ENCODE results near the gene FRA10AC1. TPM values are rescaled to one million over a fixed set of nuclear protein-coding genes. Genes with fewer than 3 reads are reported as not detected.
"Not testable (repeated sequence)": the region's sequence is repeated elsewhere in the genome, so short reads cannot be mapped to it uniquely, and the experiment has no call there.

Gene FRA10AC1
- total and polyA plus RNA-seq, 12 donors: 7.7 to 24.5 (median 15.5) TPM

DNA sequence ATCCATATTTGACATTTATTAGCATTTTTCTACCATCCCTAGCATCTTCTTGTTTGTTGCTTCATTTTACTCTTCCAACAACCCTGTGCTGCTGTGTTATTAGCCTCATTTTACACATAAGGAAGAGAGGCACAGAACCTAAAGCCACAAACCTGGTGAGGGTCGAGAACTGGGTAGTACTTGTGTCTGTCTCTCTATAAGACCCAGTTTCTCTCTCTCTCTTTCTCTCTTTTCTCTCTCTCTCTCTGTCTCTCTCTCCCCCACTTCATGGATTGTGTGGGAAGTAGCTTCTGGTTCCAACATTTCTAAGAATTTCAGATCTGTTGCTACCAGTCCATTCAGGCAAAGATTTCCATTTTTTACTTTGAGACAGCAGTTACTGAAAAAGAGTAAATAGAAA lies 1.4 kb upstream of the FRA10AC1 start:
- ATAC-seq (no peak), DNase-seq (no peak)
- peaks cover 0 to 8% (median 0%) of the 10 kb centered on the region in 7 donors for H3K27me3 ChIP-seq
- H3K4me3 ChIP-seq: peak overlapping the region in 2 of 10 donors; percentile 78 to 93
- peaks cover 0 to 27% (median 15%) of the 10 kb centered on the region in 9 donors for H3K4me1 ChIP-seq
- TF ChIP-seq, protein P1, sequence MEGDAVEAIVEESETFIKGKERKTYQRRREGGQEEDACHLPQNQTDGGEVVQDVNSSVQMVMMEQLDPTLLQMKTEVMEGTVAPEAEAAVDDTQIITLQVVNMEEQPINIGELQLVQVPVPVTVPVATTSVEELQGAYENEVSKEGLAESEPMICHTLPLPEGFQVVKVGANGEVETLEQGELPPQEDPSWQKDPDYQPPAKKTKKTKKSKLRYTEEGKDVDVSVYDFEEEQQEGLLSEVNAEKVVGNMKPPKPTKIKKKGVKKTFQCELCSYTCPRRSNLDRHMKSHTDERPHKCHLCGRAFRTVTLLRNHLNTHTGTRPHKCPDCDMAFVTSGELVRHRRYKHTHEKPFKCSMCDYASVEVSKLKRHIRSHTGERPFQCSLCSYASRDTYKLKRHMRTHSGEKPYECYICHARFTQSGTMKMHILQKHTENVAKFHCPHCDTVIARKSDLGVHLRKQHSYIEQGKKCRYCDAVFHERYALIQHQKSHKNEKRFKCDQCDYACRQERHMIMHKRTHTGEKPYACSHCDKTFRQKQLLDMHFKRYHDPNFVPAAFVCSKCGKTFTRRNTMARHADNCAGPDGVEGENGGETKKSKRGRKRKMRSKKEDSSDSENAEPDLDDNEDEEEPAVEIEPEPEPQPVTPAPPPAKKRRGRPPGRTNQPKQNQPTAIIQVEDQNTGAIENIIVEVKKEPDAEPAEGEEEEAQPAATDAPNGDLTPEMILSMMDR (IDR thresholded peaks at IDR 0.05): no peak
- intact Hi-C loops (cut with DNase I): loop anchor here in 5 of 10 donors (5.0 to 10.0 kb wide), 2 partner anchors 111 to 113 kb away; no protein-coding TSS in a partner anchor
- 81 to 82% methylated on average over 1 of the region's 1 CpG for WGBS, 2 donors
- H3K36me3 ChIP-seq: peaks cover 0 to 13% (median 8%) of the 10 kb centered on the region in 9 donors
- H3K27ac ChIP-seq: no peak overlapping the region
- H3K9me3 ChIP-seq: no peaks in the 10 kb centered on the region

DNA sequence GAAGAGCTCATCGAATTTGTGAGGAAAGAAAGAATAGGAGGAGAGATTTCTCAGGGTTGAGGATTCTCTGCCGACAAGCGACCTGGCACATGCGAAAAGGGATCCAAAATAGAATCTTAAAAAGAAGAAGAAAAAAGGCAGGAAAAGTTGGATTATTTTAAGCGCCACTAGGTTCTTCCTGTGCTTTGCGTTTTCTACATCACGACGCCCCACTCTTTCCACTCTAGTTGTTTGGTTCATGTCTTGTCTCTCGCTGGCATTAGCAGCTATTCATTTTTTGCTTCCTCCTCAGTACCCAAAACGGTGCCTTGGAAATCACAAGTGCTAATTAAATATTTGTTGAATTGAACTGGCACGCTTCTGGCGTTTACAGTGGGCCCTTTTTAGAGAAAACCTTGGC lies 674 bp upstream of the FRA10AC1 start:
- H3K27me3 ChIP-seq: peaks cover 0 to 5% (median 0%) of the 10 kb centered on the region in 7 donors
- peak in 4 of 8 donors; percentile 10 to 55 (median 30) for ATAC-seq
- no peaks in the 10 kb centered on the region for H3K9me3 ChIP-seq
- WGBS, 2 donors: 3 to 5% methylated on average over 12 of the region's 12 CpGs
- peak overlapping the region; percentile 42 to 95 (median 85) for H3K27ac ChIP-seq
- TF ChIP-seq, protein P1 (IDR thresholded peaks at IDR 0.05): no peak
- peaks cover 0 to 27% (median 15%) of the 10 kb centered on the region in 9 donors for H3K4me1 ChIP-seq
- peak in 1 of 2 donors; percentile 4 for DNase-seq
- intact Hi-C loops (cut with DNase I): loop anchor here in 5 of 10 donors (5.0 to 10.0 kb wide), 2 partner anchors 112 to 114 kb away; no protein-coding TSS in a partner anchor
- H3K4me3 ChIP-seq: peak overlapping the region; percentile 49 to 93 (median 70)
- H3K36me3 ChIP-seq: peaks cover 0 to 21% (median 14%) of the 10 kb centered on the region in 9 donors

DNA sequence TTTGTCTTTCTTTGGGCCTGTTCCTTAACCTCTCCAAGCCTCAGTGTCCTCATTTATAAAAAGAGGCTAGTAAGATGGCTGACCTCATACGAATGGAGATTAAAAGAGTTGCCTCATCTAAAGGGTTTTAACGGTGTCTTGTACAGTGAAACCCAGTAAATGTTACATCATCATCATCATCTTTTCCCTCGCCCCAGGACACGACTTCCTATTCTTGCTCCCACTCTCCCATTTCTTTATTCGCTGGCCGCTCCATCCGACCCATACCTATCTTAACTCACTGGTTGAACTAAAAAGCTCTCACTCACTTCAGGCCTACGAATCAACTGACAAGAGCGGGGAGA lies 554 bp downstream of the FRA10AC1 start:
- Histone ChIP-seq H3K27ac (peak overlapping the region; percentile 42 to 95 (median 85)), H3K9me3 (no peaks in the 10 kb centered on the region), H3K36me3 (peaks cover 0 to 33% (median 20%) of the 10 kb centered on the region in 9 donors), H3K4me1 (peaks cover 0 to 27% (median 15%) of the 10 kb centered on the region in 9 donors), H3K4me3 (peak overlapping the region; percentile 49 to 93 (median 70)), H3K27me3 (no peaks in the 10 kb centered on the region)
- intact Hi-C loops (cut with DNase I): loop anchor here in 5 of 10 donors (5.0 to 10.0 kb wide), 2 partner anchors 113 to 115 kb away; no protein-coding TSS in a partner anchor
- ATAC-seq: peak; percentile 7 to 41 (median 26)
- DNase-seq: no peak
- TF ChIP-seq, protein P1 (IDR thresholded peaks at IDR 0.05): no peak
- WGBS, 2 donors: 1% methylated on average over 9 of the region's 9 CpGs

DNA sequence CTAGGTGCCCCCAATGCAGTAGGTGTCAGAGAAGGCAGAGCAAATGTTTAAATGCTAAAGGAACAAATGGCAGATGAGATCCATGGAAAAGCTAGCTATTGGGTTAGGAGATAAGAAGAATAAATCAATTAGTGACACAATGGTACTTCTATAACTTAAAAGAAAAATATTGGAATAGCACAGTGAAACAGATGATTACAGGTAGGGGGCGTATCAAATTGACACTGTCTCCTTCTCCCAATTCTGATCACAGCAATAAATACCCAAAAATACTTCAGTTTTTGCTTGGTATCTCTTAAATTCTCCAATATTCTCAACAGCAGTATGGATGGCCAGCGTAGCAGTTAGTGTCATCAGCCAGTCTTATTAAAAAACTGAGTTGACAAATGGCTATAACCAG lies 5.2 kb downstream of the FRA10AC1 start:
- peaks cover 0 to 16% (median 13%) of the 10 kb centered on the region in 9 donors for H3K4me1 ChIP-seq
- ATAC-seq: no peak
- intact Hi-C loops (cut with DNase I): loop anchor here in 1 of 10 donors (10.0 kb wide), 1 partner anchor 342 kb away; no protein-coding TSS in a partner anchor
- H3K27me3 ChIP-seq: no peaks in the 10 kb centered on the region
- peaks cover 0 to 79% (median 40%) of the 10 kb centered on the region in 9 donors for H3K36me3 ChIP-seq
- H3K9me3 ChIP-seq: no peaks in the 10 kb centered on the region
- DNase-seq: no peak
- H3K4me3 ChIP-seq: no peak overlapping the region
- TF ChIP-seq, protein P1 (IDR thresholded peaks at IDR 0.05): no peak
- WGBS, 2 donors: 92 to 93% methylated on average over 2 of the region's 2 CpGs
- no peak overlapping the region for H3K27ac ChIP-seq

DNA sequence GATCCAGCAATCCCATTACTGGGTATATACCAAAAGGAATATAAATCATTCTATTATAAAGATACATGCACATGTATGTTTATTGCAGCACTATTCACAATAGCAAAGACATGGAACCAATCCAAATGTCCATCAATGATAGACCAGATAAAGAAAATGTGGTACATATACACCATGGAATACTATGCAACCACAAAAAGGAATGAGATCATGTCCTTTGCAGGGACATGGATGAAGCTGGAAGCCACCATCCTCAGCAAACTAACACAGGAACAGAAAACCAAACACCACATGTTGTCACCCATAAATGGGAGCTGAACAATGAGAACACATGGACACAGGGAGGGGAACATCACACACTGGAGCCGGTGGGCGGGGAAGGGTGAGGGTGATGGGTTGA lies 5.8 kb downstream of the FRA10AC1 start:
- H3K4me3 ChIP-seq, ATAC-seq, H3K27ac ChIP-seq, DNase-seq, H3K27me3 ChIP-seq, H3K9me3 ChIP-seq: not testable (repeated sequence)
- intact Hi-C loops (cut with DNase I): loop anchor here in 1 of 10 donors (10.0 kb wide), 1 partner anchor 342 kb away; no protein-coding TSS in a partner anchor
- 97 to 98% methylated on average over 2 of the region's 2 CpGs for WGBS, 2 donors
- H3K4me1 ChIP-seq: peaks cover 0 to 13% (median 10%) of the 10 kb centered on the region in 9 donors
- H3K36me3 ChIP-seq: peaks cover 0 to 85% (median 44%) of the 10 kb centered on the region in 9 donors
